ENCODE results near the gene ZFPM1.
"Not testable (repeated sequence)": the region's sequence is repeated elsewhere in the genome, so short reads cannot be mapped to it uniquely, and the experiment has no call there.

The ZFPM1 gene

GRCh38 chr16:88467541-88467944 lies 14.5 kb downstream of the ZFPM1 start:
- DNase-seq: no peak

GRCh38 chr16:88468275-88469129 lies 15.4 kb downstream of the ZFPM1 start:
- DNase-seq: no peak

GRCh38 chr16:88469615-88470395 lies 16.7 kb downstream of the ZFPM1 start:
- peak; percentile 51 to 52 for DNase-seq

GRCh38 chr16:88470396-88470680 lies 17.3 kb downstream of the ZFPM1 start:
- not testable (repeated sequence) for DNase-seq

GRCh38 chr16:88470696-88471095 lies 17.6 kb downstream of the ZFPM1 start:
- not testable (repeated sequence) for DNase-seq

- no peak for DNase-seq
Measured at GRCh38 chr16:88471115-88471514, 18.0 kb downstream of the ZFPM1 start.

- DNase-seq: no peak
Measured at GRCh38 chr16:88471575-88471974, 18.5 kb downstream of the ZFPM1 start.

- no peak for DNase-seq
Measured at GRCh38 chr16:88472069-88472468, 19.0 kb downstream of the ZFPM1 start.

- DNase-seq: no peak
Measured at GRCh38 chr16:88472637-88473205, 19.6 kb downstream of the ZFPM1 start.

- no peak for DNase-seq
Measured at GRCh38 chr16:88473666-88474534, 20.8 kb downstream of the ZFPM1 start.

GRCh38 chr16:88475037-88475436 lies 22.0 kb downstream of the ZFPM1 start:
- DNase-seq: no peak

- no peak for DNase-seq
Measured at GRCh38 chr16:88476203-88476602, 23.1 kb downstream of the ZFPM1 start.

- DNase-seq: no peak
Measured at GRCh38 chr16:88476817-88477397, 23.8 kb downstream of the ZFPM1 start.

- peak in 1 of 2 donors; percentile 55 for DNase-seq
Measured at GRCh38 chr16:88477631-88478519, 24.8 kb downstream of the ZFPM1 start.

- no peak for DNase-seq
Measured at GRCh38 chr16:88478889-88479792, 26.1 kb downstream of the ZFPM1 start.

- DNase-seq: peak in 1 of 2 donors; percentile 25
Measured at GRCh38 chr16:88479793-88480760, 27.0 kb downstream of the ZFPM1 start.

GRCh38 chr16:88480829-88481228 lies 27.7 kb downstream of the ZFPM1 start:
- DNase-seq: no peak

- DNase-seq: no peak
Measured at GRCh38 chr16:88481851-88482250, 28.8 kb downstream of the ZFPM1 start.
